ENCODE measurements around the gene AGPAT1.

DNA sequence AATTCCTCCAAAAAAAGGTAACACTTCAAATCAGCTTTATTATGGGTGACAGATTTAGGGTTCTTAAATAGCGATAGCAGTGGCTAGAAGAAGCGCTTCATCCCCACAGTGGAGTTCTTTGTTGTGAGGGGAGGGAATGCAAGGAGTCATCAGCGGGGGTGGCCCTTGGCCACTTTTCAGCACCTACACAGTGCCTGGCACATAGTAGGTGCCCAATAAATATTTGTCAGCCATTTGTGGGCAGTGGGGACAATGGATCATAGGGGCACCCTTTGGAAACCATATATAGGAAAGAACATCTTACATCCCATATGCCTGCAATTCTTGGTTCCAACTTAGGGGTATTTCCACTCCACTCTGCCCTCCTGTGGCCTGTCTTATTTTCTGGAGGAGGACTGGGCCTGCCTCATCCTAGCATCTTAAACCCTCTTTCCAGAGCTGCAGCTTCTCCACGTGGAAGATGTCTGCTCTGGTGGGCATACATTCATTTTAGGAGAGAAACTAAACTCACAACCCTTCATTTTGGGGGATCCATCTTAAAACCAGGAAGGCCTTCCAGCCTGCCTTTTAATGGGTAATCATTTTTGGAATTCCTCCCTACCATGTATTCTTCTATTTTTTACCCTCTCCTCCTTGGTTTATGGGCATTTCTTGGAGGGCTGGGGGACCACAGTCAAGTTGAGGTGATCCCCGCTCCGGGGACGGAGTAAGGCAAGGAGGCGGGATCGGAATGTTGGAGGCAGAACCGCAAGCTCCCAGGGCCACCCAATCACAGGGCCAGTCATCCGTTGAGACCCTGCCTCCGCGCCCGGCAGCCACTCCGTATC, 19.2 kb upstream of the AGPAT1 start:
- TF ChIP-seq, protein P1, sequence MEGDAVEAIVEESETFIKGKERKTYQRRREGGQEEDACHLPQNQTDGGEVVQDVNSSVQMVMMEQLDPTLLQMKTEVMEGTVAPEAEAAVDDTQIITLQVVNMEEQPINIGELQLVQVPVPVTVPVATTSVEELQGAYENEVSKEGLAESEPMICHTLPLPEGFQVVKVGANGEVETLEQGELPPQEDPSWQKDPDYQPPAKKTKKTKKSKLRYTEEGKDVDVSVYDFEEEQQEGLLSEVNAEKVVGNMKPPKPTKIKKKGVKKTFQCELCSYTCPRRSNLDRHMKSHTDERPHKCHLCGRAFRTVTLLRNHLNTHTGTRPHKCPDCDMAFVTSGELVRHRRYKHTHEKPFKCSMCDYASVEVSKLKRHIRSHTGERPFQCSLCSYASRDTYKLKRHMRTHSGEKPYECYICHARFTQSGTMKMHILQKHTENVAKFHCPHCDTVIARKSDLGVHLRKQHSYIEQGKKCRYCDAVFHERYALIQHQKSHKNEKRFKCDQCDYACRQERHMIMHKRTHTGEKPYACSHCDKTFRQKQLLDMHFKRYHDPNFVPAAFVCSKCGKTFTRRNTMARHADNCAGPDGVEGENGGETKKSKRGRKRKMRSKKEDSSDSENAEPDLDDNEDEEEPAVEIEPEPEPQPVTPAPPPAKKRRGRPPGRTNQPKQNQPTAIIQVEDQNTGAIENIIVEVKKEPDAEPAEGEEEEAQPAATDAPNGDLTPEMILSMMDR (IDR thresholded peaks at IDR 0.05 in 8 of 11, conservative IDR thresholded peaks at IDR 0.05 in 3 of 11): peak in 1 of 11 experiments; percentile 36
- TF ChIP-seq POLR2A (IDR thresholded peaks at IDR 0.05): peak in 2 of 3 donors; percentile 37 to 66
- TF ChIP-seq POLR2AphosphoS5 (IDR thresholded peaks at IDR 0.05): peak in 1 of 3 donors; percentile 86

Measured in spleen (tissue), 7 donors.